ENCODE results near the gene DDX27.

The DDX27 gene

GRCh38 chr20:49270177-49270576 is 51.0 kb downstream of the DDX27 start:
- no peak for DNase-seq (ENCODE audit: low read depth)
- H3K4me3 ChIP-seq (ENCODE audit: low read depth, low read length) = peak overlapping the region; percentile 0; the same call in 1 of the 2 replicates
- TF ChIP-seq, protein P1, sequence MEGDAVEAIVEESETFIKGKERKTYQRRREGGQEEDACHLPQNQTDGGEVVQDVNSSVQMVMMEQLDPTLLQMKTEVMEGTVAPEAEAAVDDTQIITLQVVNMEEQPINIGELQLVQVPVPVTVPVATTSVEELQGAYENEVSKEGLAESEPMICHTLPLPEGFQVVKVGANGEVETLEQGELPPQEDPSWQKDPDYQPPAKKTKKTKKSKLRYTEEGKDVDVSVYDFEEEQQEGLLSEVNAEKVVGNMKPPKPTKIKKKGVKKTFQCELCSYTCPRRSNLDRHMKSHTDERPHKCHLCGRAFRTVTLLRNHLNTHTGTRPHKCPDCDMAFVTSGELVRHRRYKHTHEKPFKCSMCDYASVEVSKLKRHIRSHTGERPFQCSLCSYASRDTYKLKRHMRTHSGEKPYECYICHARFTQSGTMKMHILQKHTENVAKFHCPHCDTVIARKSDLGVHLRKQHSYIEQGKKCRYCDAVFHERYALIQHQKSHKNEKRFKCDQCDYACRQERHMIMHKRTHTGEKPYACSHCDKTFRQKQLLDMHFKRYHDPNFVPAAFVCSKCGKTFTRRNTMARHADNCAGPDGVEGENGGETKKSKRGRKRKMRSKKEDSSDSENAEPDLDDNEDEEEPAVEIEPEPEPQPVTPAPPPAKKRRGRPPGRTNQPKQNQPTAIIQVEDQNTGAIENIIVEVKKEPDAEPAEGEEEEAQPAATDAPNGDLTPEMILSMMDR (IDR thresholded peaks at IDR 0.05; ENCODE audit: insufficient read depth, low read depth, low read length, missing control alignments) = no peak

DNA sequence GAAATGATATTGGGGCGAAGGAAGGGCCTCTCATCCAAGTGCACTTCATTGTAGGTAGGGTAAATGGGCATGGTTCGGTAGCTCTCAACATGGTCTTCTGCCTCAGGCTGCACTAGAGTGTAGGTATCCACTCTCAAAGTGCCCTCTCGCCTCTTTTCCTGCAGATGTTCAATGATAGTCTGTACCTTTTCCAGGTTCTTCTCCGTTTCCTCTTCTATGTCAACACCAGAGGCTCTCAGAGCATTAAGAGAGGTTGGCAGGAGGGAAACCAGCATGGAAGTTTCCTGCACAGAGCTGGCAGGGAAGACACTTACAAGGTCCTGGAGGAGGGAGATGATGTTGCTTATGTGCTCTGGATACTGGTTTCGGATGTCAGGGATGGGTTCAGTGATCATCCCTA is 51.5 kb downstream of the DDX27 start:
- DNase-seq (ENCODE audit: low read depth) = no peak
- no peak overlapping the region for H3K4me3 ChIP-seq (ENCODE audit: low read depth, low read length)
- TF ChIP-seq, protein P1 (IDR thresholded peaks at IDR 0.05; ENCODE audit: insufficient read depth, low read depth, low read length, missing control alignments) = no peak

DNA sequence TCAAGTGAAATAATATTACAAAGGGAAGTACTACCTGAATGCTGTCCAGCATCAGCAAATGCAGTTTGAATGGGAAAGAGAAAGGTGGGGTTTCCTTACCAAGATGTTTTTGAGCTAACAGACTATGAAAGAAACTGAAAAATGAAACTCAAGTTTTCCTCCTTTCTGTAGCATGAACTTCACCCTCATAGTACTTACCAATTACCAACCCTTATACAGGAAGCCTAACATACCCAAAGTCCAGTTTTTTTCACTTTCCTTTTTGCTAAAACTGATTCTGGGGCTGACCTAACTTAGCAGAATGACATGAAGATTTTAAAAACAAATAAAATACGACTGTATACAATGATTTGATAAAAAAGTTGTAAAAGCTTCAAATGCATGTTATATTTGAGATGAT is 53.4 kb downstream of the DDX27 start:
- H3K4me3 ChIP-seq (ENCODE audit: low read depth, low read length) = peak overlapping the region; percentile 14; the same call in 1 of the 2 replicates
- TF ChIP-seq, protein P1 (IDR thresholded peaks at IDR 0.05; ENCODE audit: insufficient read depth, low read depth, low read length, missing control alignments) = no peak
- peak; percentile 78 for DNase-seq (ENCODE audit: low read depth)

DNA sequence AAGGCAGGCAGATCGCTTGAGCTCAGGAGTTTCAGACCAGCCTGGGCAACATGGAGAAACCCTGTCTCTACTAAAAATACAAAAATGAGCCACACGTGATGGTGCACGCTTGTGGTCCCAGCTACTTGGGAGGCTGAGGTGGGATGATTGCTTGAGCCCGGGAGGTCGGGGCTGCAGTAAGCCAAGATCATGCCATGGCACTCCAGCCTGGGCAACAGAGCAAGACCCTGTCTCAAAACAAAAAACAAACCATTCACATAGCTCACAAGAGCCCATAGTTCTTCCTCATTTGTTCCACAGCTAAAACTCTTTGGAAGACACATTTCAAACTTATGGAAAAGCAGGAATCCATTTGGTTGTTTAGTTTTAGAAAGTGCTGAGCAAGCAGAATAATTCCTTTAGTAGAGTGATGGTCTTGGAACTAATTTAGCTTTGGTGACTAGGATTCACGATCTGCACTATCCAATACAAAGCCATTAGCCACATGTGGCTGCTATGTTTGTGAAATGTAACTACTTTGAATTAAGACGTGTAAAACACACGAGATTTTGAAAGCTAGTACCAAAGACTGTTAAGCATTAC is 54.6 kb downstream of the DDX27 start:
- DNase-seq (ENCODE audit: low read depth) = no peak
- TF ChIP-seq, protein P1 (IDR thresholded peaks at IDR 0.05; ENCODE audit: insufficient read depth, low read depth, low read length, missing control alignments) = no peak
- no peak overlapping the region for H3K4me3 ChIP-seq (ENCODE audit: low read depth, low read length)

DNA sequence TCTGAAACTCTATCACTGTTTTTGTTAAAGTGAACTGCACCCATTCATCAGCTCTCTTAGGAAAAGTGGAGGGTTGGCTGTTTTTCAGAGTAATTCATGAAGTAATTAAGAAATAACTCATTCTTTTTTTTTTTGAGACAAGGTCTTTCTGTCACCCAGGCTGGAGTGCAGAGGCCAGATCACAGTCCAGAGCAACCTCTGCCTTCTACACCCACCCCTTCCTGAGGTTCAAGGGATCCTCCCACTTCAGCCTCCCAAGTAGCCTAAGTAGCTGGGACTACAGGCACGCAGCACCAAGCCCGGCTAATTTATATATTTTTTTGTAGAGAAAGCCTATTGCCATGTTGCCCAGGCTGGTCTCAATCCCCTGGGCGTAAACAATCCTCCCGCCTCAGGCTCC is 56.0 kb downstream of the DDX27 start:
- peak overlapping the region; percentile 90 for H3K4me3 ChIP-seq (ENCODE audit: low read depth, low read length)
- DNase-seq (ENCODE audit: low read depth) = no peak
- TF ChIP-seq, protein P1 (IDR thresholded peaks at IDR 0.05; ENCODE audit: insufficient read depth, low read depth, low read length, missing control alignments) = no peak

- TF ChIP-seq, protein P1 (IDR thresholded peaks at IDR 0.05; ENCODE audit: insufficient read depth, low read depth, low read length, missing control alignments) = no peak
- no peak for DNase-seq (ENCODE audit: low read depth)
- peak overlapping the region; percentile 90 for H3K4me3 ChIP-seq (ENCODE audit: low read depth, low read length)
Observed at GRCh38 chr20:49275636-49276035, 56.4 kb downstream of the DDX27 start.
